OCI-LY1 (cell line): Measurements from ENCODE around the gene TMEM176A.
A peak's percentile ranks its signal among the peaks of the same experiment; 100 is the strongest.

Experiments used
- CTCF ChIP-seq: fragments of 200-600 bp; sonication (generic), shearing (Covaris generic); IDR thresholded peaks from 2 replicates; pipeline ENCODE4 v1.5.1; 2017; ENCODE audit warnings: mild to moderate bottlenecking, antibody characterized with exemption, low read length, moderate library complexity, mixed read lengths
- EZH2 ChIP-seq: fragments of 200-600 bp; sonication (generic), shearing (Covaris generic); IDR thresholded peaks from 2 replicates; pipeline ENCODE4 v1.8.0; 2017; ENCODE audit warnings: borderline replicate concordance, mixed run types, mild to moderate bottlenecking, antibody characterized with exemption, low read length, moderate library complexity, mixed read lengths

DNA sequence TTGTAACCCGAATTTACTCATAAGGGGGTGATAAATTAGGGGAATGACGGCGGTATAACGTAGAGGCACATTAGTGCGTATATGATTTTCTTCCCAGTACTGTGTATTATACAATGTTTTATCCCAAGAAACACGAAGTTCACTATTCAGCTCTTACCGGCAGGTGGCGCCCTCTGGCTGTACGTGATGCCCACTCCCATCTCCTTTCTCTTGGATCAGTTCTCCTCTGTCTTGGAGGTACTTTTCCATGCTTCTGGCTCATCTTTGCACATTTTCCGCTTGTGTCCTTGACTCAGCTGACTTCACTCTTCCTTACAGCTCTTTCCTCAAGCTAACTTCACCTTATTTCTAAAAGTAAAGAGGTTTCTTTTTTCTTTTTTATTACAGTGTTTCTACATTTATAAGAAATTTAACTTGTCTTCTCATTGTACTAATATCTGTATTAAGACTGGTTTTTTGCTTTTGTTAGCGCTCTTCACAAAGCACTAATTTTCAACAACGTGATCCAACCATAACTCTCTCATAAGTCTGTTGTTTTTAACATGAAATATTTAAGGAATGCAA lies 21.7 kb upstream of the TMEM176A start:
- TF ChIP-seq CTCF = peak; percentile 98
- no peak for TF ChIP-seq EZH2
